Activated T-cell treated with anti-CD3 and anti-CD28 coated beads, Interleukin-2, amount 50 U/mL, for 72 hours (primary cell): ENCODE measurements around the gene CFAP53. TPM values are rescaled to one million over a fixed set of nuclear protein-coding genes. Genes with fewer than 3 reads are reported as not detected.
"Not testable (repeated sequence)": the region's sequence is repeated elsewhere in the genome, so short reads cannot be mapped to it uniquely, and the experiment has no call there.

Source experiments
- ATAC-seq, 2 donors: fragments of 150-1000 bp; cut with Tn5 transposase; replicated peaks in 1 of 2; 2 replicates each; pipeline ENCODE4 v1.10.0; 2021; ENCODE audit warnings: moderate library complexity in 2 of 2, mild to moderate bottlenecking in 1 of 2
- DNase-seq, 2 donors: peaks; one replicate each; pipeline ENCODE4 v3.0.0; 2021 to 2022; ENCODE audit warnings: mixed read lengths in 1 of 2
- H3K27ac Mint-ChIP-seq: one replicate; pipeline ENCODE4 v1.8.0; 2022; ENCODE audit warnings: mild to moderate bottlenecking, moderate library complexity, mixed read lengths
- H3K27me3 Mint-ChIP-seq: one replicate; pipeline ENCODE4 v1.8.0; 2022; ENCODE audit warnings: low read depth, mixed read lengths
- H3K36me3 Mint-ChIP-seq, 2 donors: one replicate each; pipeline ENCODE4 v1.8.0; 2022; ENCODE audit warnings: mixed read lengths in 2 of 2, mild to moderate bottlenecking in 1 of 2; ENCODE audit not compliant: insufficient read depth in 2 of 2
- H3K4me1 Mint-ChIP-seq: one replicate; pipeline ENCODE4 v1.8.0; 2022; ENCODE audit warnings: low read depth, mixed read lengths
- H3K4me3 Mint-ChIP-seq, 2 donors: one replicate each; pipeline ENCODE4 v1.8.0; 2022; ENCODE audit warnings: mild to moderate bottlenecking in 2 of 2, mixed read lengths in 2 of 2, moderate library complexity in 2 of 2
- H3K9me3 Mint-ChIP-seq, 2 donors: one replicate each; pipeline ENCODE4 v1.8.0; 2022; ENCODE audit warnings: mixed read lengths in 2 of 2
- total RNA-seq, 2 donors: library from RNA; stranded (reverse); gene quantifications; one replicate each; pipeline ENCODE4 v1.2.3, GENCODE V29; 2022

CFAP53 gene
- total RNA-seq, 2 donors from 2014 or later = 0.97 to 1.6 TPM

GRCh38 chr18:50301074-50301473 lies 34.8 kb upstream of the CFAP53 start:
- no peak overlapping the region for H3K27ac Mint-ChIP-seq
- peaks cover 36% of the 10 kb centered on the region for H3K27me3 Mint-ChIP-seq
- no peak for DNase-seq
- H3K9me3 Mint-ChIP-seq = peaks cover 0 to 4% of the 10 kb centered on the region in 2 donors
- no peak overlapping the region for H3K4me3 Mint-ChIP-seq
- H3K36me3 Mint-ChIP-seq = peaks cover 0 to 7% of the 10 kb centered on the region in 2 donors
- no peak for ATAC-seq
- H3K4me1 Mint-ChIP-seq = peaks cover 13% of the 10 kb centered on the region

GRCh38 chr18:50299626-50300388 lies 33.5 kb upstream of the CFAP53 start:
- peaks cover 13% of the 10 kb centered on the region for H3K4me1 Mint-ChIP-seq
- no peak overlapping the region for H3K4me3 Mint-ChIP-seq
- no peaks in the 10 kb centered on the region for H3K9me3 Mint-ChIP-seq
- peaks cover 30% of the 10 kb centered on the region for H3K27me3 Mint-ChIP-seq
- ATAC-seq = no peak
- no peak overlapping the region for H3K27ac Mint-ChIP-seq
- DNase-seq = no peak
- no peaks in the 10 kb centered on the region for H3K36me3 Mint-ChIP-seq

- peak overlapping the region; percentile 77 to 80 for H3K4me3 Mint-ChIP-seq
- H3K4me1 Mint-ChIP-seq = peaks cover 13% of the 10 kb centered on the region
- H3K36me3 Mint-ChIP-seq = no peaks in the 10 kb centered on the region
- DNase-seq (no peak), ATAC-seq (no peak)
- peaks cover 30% of the 10 kb centered on the region for H3K27me3 Mint-ChIP-seq
- no peak overlapping the region for H3K27ac Mint-ChIP-seq
- no peaks in the 10 kb centered on the region for H3K9me3 Mint-ChIP-seq
These were observed 32.4 kb upstream of the CFAP53 start for GRCh38 chr18:50298443-50299284.

- peak overlapping the region; percentile 77 to 80 for H3K4me3 Mint-ChIP-seq
- no peaks in the 10 kb centered on the region for H3K9me3 Mint-ChIP-seq
- H3K36me3 Mint-ChIP-seq = no peaks in the 10 kb centered on the region
- peaks cover 25% of the 10 kb centered on the region for H3K27me3 Mint-ChIP-seq
- peak; percentile 81 to 82 for DNase-seq
- ATAC-seq = peak; percentile 99
- H3K27ac Mint-ChIP-seq = no peak overlapping the region
- H3K4me1 Mint-ChIP-seq = peaks cover 13% of the 10 kb centered on the region
These were observed 31.5 kb upstream of the CFAP53 start for GRCh38 chr18:50297621-50298442.

DNA sequence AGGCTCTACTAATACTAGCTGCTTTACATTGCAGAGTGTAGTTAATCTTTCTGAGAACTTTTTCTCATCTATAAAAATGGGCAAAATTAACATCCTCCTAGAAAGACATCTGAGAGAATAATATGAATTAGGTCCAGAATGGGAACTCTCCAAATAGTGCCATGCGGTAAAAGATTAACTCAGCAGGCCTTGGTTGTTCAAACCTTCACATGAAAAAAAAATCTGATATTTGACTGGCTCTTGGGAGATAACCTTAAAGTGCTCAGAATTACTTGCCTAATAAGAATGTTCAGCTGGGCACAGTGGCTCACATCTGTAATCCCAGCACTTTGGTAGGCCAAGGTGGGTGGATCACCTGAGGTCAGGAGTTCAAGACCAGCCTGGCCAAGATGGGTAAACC lies 26.7 kb upstream of the CFAP53 start:
- Mint-ChIP-seq H3K36me3 (no peaks in the 10 kb centered on the region), H3K27me3 (no peaks in the 10 kb centered on the region), H3K27ac (no peak overlapping the region), H3K4me1 (peaks cover 10% of the 10 kb centered on the region), H3K4me3 (no peak overlapping the region), H3K9me3 (no peaks in the 10 kb centered on the region)
- no peak for DNase-seq
- ATAC-seq = no peak

- peak overlapping the region; percentile 73 to 84 for H3K4me3 Mint-ChIP-seq
- no peak for ATAC-seq
- no peaks in the 10 kb centered on the region for H3K9me3 Mint-ChIP-seq
- DNase-seq = no peak
- H3K36me3 Mint-ChIP-seq = peaks cover 7 to 11% of the 10 kb centered on the region in 2 donors
- H3K27me3 Mint-ChIP-seq = no peaks in the 10 kb centered on the region
- H3K4me1 Mint-ChIP-seq = peaks cover 29% of the 10 kb centered on the region
- peak overlapping the region; percentile 87 for H3K27ac Mint-ChIP-seq
These were observed 22.8 kb upstream of the CFAP53 start for GRCh38 chr18:50289108-50289443.

- H3K36me3 Mint-ChIP-seq = peaks cover 9 to 14% of the 10 kb centered on the region in 2 donors
- H3K27ac Mint-ChIP-seq = peak overlapping the region; percentile 93
- H3K4me1 Mint-ChIP-seq = peaks cover 34% of the 10 kb centered on the region
- not testable (repeated sequence) for H3K9me3 Mint-ChIP-seq, ATAC-seq, H3K27me3 Mint-ChIP-seq, DNase-seq
- H3K4me3 Mint-ChIP-seq = peak overlapping the region; percentile 92 to 97
These were observed 22.2 kb upstream of the CFAP53 start for GRCh38 chr18:50288348-50289107.

DNA sequence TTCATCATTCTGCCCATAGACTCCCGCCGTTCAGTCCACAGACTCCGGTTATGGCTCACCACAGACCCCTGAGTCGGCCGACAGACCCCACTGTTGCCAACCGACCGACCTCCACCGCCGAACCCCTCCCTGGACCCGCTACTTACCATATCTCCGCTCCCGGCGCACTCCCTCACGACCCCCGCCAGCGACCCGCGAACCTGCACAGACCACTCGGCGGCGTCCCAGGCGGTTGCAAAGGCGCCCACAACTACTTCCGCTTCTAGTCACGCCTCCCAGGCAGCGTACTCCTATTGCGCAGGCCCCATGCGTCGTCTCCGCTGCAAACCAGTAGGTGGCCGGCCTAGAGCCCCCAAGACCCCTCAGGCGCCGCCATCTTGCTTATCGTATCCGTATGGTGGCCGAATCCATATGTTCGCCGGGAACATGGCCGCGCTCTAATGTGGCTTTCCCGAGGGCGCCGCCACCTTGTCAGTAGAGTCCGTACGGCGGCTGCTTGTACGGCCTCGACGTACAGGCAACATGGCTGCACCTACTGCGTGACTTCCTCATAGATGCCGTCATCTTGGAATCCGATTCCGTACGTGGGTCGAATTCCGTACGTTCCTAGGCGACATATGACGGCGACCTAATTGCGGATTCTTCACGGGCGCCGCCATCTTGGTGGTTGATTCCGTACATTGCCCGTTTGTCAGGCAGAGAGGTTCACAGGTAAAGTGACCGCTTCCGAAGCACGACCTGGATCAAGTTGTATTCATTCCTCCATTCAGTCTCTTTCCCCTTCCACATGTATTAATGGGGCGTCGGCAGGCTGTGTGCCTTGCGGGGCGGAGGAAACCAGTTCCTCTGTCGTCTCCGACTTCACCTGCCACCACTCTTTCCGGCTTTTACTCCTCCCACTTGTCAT lies 21.4 kb upstream of the CFAP53 start, which contains the start of gene CXXC1:
Gene CXXC1 (minus strand): TSS at position 252 of the 907 bp plus-strand sequence. CDS start 103 bp downstream, at position 149.
- Mint-ChIP-seq H3K4me1 (peaks cover 34% of the 10 kb centered on the region), H3K9me3 (no peaks in the 10 kb centered on the region), H3K4me3 (peak within 1 kb of the TSS; percentile 92 to 97), H3K36me3 (peaks cover 9 to 17% of the 10 kb centered on the region in 2 donors), H3K27me3 (no peaks in the 10 kb centered on the region), H3K27ac (peak within 1 kb of the TSS; percentile 93)
- DNase-seq = peak; percentile 95 to 98
- peak; percentile 91 to 92 for ATAC-seq

GRCh38 chr18:50287028-50287440 lies 20.7 kb upstream of the CFAP53 start:
- Mint-ChIP-seq H3K4me3 (peak overlapping the region; percentile 92 to 97), H3K27ac (peak overlapping the region; percentile 93), H3K9me3 (no peaks in the 10 kb centered on the region), H3K27me3 (no peaks in the 10 kb centered on the region), H3K36me3 (peaks cover 9 to 20% of the 10 kb centered on the region in 2 donors), H3K4me1 (peaks cover 38% of the 10 kb centered on the region)
- ATAC-seq (peak; percentile 0 to 10), DNase-seq (no peak)

GRCh38 chr18:50286391-50287027 lies 20.2 kb upstream of the CFAP53 start:
- Mint-ChIP-seq H3K27ac (peak overlapping the region; percentile 93), H3K36me3 (peaks cover 9 to 20% of the 10 kb centered on the region in 2 donors), H3K4me1 (peaks cover 39% of the 10 kb centered on the region), H3K27me3 (no peaks in the 10 kb centered on the region), H3K9me3 (no peaks in the 10 kb centered on the region), H3K4me3 (peak overlapping the region; percentile 92 to 97)
- no peak for ATAC-seq
- peak; percentile 35 to 43 for DNase-seq
